Raji (cell line): Measurements from ENCODE around the gene XYLT1.

Experiments
- POLR2A ChIP-seq: IDR thresholded peaks from 2 replicates; pipeline ENCODE4 v1.6.1; 2011; ENCODE audit warnings: low read depth, low read length, control low read depth; ENCODE audit not compliant: insufficient read depth

XYLT1 gene

DNA sequence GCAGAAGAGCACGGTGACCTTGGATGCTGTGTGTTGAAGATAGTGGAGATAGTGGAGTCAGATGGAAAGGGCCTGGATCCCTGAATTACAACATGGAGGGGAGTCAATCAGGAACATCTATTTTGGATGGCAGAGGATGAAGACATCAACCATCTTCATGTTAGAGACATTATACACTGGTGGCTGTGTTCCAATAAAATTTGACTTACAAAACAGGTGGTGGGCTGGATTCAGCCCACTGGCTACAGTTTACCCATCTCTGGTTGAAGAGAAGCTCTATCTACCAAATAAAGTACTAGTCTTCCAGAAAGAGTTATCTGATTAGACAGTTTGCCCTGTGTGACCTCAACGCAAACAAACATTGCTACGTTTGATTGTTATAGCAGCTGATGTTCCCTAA lies 247.2 kb downstream of the XYLT1 start:
- TF ChIP-seq POLR2A: no peak

GRCh38 chr16:17222871-17223401 lies 247.8 kb downstream of the XYLT1 start:
- TF ChIP-seq POLR2A: no peak

DNA sequence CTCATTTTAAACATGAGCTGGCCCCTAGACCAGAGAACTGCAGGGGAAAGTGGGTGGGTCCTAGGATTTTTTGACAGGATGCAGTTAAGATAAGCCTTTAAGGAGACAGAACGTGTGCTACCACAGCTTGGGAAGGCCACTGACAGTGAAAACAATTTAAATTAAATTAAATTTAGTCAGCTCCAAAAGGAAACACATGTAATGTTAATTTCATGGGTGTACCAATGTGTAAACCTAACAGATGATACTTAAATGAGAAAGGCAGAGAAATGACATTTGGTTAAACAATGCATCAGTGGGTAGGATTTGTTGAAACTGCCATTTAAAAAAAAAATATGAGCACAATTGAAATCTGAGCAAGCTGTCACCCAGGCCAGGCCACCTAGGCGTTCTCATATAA lies 250.8 kb downstream of the XYLT1 start:
- TF ChIP-seq POLR2A: no peak

GRCh38 chr16:17215936-17216335 lies 254.8 kb downstream of the XYLT1 start:
- no peak for TF ChIP-seq POLR2A

GRCh38 chr16:17215306-17215705 lies 255.5 kb downstream of the XYLT1 start:
- TF ChIP-seq POLR2A: no peak

GRCh38 chr16:17213974-17214373 lies 256.8 kb downstream of the XYLT1 start:
- no peak for TF ChIP-seq POLR2A

DNA sequence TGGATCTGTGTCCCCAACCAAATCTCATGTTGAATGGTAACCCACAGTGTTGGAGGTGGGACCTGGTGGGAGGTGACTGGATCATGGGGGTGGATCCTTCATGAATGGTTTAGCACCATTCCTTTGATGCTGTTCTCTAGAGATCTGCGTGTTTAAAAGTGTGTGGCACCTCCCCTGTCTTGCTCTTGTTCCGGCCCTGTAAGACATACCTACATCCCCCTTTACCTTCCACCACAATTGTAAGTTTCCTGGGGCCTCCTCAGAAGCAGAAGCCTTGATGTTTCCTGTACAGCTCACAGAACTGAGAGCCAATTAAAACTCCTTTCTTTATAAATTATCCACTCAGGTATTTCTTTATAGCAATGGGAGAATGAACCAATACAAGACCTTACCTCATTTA lies 257.7 kb downstream of the XYLT1 start:
- no peak for TF ChIP-seq POLR2A

DNA sequence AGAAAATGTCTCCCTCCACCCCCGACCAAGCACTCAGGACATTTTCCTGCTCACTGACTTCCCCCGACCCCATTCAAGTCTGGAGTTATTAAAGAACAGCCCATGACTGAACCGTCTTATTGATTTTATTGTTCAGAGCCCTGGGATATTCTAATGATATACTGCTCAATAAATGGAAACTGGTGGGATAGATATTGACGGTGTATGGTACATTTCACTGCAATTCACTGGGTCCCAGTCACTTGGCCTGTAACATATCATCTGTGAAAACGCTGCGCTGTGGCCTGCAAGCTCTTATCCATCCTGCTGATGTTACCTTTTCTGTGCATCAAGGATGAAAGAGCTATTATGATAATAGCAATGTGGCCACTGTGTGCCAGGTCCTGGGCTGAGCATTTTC lies 258.2 kb downstream of the XYLT1 start:
- no peak for TF ChIP-seq POLR2A

DNA sequence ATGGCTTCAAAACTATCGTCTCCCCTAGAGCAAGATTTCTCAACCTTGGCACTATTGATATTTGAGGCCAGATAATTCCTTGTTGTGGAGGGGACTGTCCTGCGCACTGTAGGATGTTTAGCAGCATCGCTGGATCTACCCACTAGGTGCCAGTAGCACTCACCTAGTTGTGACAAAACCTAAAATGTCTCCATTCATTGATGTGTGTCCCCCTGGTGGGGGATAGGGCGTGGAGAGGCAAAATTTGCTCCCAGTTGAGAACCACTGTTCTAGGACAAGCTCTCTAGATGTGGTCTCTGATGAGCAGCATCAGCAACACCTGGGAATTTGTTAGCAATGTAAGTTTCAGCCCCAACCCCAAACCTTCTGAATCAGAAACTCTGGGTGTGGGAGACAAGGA lies 259.0 kb downstream of the XYLT1 start:
- no peak for TF ChIP-seq POLR2A

- TF ChIP-seq POLR2A: no peak
Measured at GRCh38 chr16:17206712-17207111, 264.0 kb downstream of the XYLT1 start.

GRCh38 chr16:17205279-17206211 lies 265.2 kb downstream of the XYLT1 start:
- TF ChIP-seq POLR2A: no peak

DNA sequence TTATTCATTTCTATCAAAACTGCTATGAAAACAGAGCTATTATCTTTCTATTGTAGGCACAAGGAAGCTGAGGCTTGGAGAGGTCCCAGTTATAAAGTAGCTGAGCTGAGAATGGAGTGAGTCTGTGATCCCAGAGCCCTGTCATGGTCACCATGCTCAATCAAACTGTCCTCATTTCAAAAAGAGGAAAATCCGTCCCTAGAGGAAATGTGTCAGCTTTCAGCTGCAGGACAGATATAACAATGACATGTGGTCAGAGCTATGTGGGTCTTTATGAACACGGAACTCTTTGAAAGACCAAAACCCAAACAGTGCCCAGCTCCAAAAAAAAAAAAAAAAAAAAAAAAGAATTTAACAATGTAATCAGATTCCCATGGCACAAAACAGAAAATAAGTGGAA lies 266.1 kb downstream of the XYLT1 start:
- no peak for TF ChIP-seq POLR2A

- no peak for TF ChIP-seq POLR2A
Measured at GRCh38 chr16:17204206-17204605, 266.6 kb downstream of the XYLT1 start.

GRCh38 chr16:17203424-17203823 lies 267.3 kb downstream of the XYLT1 start:
- no peak for TF ChIP-seq POLR2A

DNA sequence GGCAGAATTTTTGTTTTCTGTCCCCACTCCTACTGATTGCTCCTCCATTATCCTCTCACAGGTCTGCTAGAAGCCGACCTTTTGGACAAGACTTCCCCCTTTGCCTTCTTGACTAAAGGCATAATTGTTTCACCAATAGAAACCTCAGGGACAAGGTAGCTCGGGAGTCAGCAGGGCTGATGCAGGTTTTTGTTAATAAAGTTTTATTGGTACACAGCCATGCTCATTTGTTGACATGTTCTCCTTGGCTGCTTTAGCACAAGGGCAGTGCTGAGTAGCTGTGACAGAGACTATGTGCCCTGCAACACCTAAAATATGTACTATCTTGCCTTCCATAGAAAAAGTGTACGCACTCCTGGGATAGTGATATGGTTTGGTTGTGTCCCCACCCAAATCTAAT lies 271.6 kb downstream of the XYLT1 start:
- no peak for TF ChIP-seq POLR2A

GRCh38 chr16:17196526-17196925 lies 274.2 kb downstream of the XYLT1 start:
- TF ChIP-seq POLR2A: no peak
